NCI-H187 (cell line): Measurements from ENCODE around the gene LUZP1.
"Not testable (repeated sequence)": the region's sequence is repeated elsewhere in the genome, so short reads cannot be mapped to it uniquely, and the experiment has no call there.

ENCODE experiments used
- DNase-seq, 2 experiments: peaks; one replicate each; lab custom pipeline; 2025; lab: John Stamatoyannopoulos, UW

The LUZP1 gene

DNA sequence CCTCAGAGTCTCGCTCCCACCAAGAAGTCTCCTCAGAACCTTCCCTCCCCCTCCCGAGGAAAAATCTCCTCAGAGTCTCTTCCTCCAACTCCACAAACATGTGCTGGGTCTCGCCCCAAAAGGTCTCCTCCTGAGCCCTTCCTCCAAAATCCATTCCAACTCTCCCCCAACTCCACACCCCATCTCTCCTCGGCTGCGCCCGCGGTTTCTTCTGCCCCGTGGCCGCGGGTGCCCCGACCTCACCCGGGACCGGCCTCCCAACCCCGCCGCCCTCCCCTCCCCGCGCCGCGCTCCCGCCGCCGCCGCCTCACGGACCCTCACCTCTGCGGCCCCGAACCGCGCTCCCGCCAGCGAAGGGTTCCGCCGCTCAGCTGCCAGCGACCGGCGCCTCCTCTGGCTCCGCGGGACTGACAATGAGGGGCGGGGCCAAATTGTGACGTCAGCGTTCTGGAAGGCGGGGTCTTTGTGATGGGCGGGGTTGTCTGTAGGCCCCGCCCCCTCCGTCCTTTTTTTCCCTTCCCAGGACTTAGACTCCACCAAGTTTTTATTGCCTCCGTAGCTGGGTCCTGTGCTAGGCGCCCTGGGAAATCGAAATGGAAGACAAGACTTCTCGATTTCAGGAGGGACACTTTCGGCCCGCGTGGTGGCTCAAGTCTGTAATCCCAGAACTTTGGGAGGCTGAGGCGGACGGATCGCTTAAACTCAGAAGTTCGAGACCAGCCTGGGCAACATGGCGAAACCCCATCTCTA lies at the start of gene LUZP1:
Gene LUZP1, minus strand, starts transcription at position 412 of the 750 bp plus-strand sequence.
- DNase-seq: peak; percentile 53 to 68

DNA sequence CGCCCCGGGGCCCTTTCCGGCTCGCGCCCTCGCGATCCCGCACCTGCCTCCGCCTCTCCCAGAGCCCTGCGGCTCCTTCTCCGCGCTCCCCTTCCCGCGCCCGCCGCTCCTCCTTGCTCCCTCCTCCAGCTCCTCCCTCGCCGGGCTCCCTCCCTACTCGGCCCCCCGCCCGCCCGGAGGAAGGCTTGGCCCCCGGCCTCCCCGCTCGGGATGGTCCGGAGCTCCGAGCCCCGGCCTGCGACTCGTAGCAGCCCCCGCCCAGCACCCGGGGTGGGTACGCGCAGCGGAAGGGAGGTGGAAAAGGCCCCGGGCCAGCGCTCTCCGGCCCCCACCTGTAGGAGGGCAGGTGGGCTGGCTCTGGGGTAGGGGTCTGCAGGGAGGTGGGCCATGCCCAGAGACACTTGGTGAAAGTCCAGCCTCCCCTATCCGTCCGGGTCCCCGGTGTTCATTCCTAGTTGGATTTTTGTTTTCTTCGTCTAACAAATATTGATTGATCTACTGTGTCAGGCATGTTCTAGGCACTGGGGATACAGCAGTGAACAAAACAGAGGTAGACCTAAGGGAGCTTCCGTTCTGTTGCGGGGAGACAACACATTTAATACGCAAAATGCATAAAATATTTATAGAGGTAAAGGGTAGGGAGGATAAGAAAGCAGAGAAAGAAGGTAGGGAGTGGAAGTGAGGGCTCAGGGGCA lies 48.9 kb upstream of the LUZP1 start, which contains the start of gene HTR1D:
Gene HTR1D, minus strand, starts transcription at position 82 of the 695 bp plus-strand sequence. CDS start 23,283 bp downstream, outside the sequence.
- DNase-seq: no peak

DNA sequence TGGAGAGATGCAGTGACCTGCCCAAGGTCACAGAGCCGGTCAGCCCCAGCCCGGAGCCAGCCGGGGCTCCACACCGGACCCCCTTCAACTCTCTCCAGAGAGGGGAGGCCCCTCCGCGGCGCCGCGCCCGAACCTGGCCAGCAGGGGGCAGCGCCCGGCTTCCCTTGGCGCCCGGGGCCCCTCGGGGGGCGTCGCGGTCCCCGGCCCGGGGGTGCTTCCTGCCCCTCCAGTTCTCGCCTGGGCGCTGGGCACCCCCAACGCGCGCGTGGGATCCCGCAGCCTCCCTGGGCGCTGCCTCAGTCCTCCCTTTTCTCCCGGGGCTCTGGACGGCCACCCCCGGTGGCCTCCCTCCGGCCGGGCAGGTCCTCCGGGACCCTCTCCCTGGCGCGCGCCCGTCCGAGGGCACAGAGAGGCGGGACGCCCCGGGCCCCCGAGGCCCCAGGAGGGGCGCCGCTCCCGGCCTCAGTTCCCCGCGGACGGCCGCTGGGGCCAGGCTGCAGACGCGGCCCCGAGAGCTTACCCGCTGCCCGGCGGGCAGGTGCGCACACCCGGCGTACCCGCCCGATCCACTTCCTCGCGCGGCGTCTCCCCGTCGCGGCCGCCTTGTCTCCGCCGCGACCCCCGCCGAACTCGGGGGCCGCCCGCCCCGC lies 48.2 kb upstream of the LUZP1 start:
- DNase-seq: no peak

DNA sequence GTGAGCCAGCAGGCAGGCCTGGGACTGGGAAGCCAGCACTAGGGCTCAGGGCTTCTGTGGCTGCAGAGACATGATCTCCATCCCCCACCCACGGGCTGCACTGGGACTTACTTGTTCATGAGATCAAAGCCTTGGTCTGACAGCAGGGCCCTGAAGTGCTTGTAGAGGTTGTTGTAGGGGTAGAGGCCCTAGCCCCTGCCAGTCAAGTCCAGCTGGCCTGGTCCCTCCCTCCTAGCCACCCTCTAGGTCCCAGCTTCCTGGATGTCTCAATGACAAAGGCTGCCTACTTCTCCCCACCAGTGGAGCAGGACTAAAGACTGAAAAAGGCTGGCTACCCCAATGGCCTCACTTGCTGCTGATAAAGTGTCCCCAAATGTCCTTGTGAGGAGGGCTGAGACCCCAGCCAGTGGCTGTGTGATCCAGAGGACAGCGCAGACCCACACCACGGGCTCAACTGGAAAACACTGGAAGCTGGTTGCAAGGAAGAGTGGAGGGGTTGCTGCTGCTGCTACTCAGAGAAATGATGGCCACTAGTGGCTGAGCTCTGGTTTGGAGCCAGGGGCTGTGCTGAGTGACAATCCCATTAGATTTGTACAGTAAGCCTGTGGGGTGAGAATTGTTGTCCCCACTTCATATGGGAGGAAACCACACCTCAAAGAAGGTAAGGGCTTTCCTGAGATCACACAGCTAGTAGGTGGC lies 47.2 kb upstream of the LUZP1 start:
- no peak for DNase-seq

DNA sequence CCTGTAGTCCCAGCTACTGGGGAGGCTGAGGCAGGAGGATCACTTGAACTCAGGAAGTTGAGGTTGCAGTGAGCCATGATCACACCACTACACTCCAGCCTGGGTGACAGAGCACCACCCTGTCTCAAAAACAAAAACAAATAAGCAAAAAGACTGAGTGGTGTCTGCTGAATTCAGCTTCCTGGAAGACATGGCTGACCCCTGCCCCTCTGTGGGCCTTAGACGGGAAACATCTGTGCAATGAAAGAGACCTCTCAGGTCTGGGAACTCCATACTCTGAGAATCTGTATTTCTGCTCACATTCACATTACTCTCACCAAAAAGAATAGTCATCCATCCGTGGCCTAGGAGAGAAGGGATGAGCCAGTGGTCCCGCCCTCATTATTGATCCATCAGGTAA lies 46.6 kb upstream of the LUZP1 start:
- no peak for DNase-seq

DNA sequence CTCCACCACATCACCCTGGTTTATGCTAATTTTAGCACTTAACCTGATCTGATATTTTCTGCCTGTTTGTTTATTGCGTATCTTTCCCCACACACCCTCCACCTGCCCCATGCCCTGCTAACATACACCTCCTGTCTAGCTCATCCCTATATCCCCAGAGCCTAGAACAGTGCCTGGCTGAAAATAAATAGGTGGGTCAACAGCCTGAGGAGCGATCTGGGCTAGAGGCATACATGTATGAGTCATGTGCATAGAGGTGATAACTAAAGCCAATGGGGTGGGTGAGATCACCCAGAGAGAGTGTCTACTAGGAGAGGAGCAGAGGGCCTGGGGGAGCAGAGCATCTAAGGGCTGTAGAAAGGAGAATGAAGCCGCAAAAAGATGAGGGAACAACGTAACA lies 46.0 kb upstream of the LUZP1 start:
- no peak for DNase-seq

DNA sequence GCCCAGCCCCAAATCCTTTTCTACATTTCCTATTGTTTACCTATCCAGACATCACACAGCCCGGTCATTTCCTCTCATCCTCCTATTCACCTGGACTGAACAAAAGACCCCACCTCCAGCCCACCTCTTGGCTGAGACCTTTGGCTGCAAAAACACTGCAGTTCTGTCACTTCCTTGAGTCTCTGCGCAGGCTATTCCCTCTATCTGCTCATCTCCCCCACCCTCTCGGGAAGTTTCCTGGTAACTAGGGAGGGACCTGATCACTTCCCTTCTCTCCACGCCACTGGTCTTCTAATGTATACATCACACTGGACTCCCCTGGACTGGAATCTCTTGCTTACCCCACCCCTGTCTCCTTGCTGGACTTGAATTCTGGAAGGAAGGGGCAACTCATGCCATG lies 43.3 kb upstream of the LUZP1 start:
- no peak for DNase-seq

DNA sequence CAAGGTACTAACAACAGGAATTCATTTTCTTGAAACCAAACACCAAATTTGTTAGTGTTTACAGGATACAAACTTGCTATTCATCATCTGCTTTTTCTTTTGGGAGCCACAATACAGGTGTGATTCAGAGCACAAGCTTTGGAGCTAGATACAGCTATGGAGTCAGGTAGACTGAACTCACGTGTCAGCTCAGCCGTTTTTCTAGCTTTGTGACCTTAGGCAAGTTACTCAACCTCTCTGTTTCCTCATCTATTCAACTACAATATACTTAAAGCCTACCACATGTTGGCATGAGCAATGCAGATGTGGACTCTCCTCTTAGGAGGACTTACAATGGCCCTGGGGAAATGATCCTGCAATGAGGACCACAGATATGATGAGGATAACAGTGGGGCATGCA lies 42.3 kb upstream of the LUZP1 start:
- no peak for DNase-seq

DNA sequence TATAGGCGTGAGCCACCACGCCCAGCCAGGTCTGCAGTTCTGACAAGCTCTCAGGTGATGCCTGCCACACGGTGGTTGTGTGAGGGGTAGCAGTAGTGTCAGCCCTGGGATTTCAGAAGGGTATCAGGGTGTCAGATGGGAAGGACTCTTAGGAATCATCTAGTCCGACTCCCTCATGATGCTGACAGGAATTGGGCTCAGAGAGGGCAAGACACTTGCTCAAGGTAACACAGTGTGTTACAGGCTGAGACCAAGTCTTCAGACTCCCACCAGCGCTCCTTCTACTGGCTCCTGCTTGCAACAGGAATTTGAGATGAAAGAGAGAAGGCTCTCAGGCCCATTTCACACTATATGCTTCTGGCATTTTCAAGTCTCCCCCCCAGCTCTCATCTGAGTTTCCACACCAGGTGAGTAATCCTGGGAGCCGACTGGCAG lies 41.7 kb upstream of the LUZP1 start:
- DNase-seq: no peak

DNA sequence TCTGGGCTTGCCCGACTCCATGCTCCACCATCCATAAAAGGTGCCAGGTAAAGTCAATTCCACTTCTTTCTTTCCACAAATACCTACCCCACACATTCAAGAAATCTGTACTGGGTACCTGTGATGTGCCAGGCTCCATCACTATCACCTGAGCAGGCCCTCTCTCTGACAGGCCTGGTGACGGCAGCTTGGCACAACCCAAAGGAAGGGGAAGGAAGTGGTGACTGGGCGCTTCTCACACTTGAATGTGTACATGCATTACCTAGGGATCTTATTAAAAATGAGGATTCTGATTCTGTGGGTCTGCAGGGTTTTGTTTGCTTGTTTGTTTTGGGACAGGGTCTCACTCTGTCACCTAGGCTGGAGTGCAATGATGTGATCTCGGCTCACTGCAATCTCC lies 41.1 kb upstream of the LUZP1 start:
- no peak for DNase-seq

DNA sequence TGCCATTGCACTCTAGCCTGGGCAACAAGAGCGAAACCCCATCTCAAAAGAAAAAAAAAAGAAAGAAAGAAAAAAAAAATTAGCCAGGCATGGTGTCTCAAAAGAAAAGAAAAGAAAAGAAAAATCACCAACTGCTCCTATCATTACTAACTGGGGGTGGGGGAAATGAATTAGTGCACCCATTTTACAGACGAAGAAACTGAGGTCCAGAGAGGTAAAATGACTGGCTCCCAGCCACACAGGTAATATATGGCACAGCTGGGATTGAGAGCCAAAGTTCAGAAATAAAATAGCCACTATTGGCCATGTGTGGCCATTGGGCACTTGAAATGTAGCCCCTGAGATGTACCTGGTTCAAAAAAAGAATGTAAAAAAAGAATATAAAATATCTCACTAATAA lies 39.9 kb upstream of the LUZP1 start:
- DNase-seq: no peak

DNA sequence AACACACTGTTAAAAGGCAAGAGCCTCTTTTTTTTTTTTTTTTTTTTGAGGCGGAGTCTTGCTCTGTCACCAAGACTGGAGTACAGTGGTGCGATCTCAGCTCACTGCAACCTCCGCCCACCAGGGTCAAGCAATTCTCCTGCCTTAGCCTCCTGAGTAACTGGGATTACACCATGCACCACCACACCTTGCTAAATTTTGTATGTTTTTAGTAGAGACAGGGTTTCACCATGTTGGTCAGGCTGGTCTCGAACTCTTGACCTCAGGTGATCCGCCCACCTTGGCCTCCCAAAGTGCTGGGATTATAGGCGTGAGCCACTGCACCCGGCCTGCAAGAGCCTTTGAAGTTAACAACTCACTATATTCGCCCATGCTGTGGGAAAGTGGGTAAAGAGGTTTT lies 39.1 kb upstream of the LUZP1 start:
- not testable (repeated sequence) for DNase-seq

DNA sequence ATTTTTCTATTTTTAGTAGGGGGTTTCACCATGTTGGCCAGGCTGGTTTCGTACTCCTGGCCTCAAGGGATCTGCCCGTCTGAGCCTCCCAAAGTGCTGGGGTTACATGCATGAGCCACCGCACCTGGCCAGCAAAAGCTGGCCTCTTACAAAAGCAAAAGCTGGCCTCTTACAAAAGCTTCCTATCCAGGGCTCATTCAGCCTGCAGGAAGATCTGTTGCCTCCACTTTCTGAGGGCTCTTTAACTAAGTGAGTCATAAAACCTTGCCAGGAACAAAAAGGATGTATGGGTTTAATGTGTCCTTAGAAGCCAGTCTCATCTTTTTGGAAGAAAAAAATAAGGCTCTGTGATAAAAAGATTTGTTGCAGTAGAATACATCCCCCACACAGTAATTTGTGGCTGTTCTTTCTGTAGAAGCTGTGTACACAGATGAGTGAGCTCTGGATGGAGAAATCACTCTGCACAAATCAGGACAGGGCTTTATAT lies 33.6 kb upstream of the LUZP1 start:
- DNase-seq: peak in 1 of 2 experiments; percentile 59

DNA sequence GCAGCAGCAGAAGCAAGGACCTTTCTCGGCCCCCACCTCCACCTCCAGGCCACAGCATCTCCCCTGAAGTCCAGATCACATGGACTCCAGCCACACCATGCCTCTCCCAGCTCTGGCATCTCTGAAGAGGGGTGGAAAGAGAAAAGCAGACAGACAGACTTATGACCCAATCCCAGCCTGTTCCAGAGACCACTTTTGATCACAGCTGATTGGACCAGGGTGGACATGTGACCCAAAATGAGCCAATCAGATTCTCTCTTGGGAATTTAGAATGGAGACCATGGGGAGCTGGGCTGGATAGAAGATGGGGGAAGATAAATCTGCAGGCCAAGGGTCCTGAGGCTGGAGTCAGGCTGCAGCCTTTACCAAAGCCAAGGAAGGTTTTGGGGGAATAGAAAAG lies 32.2 kb upstream of the LUZP1 start:
- no peak for DNase-seq

DNA sequence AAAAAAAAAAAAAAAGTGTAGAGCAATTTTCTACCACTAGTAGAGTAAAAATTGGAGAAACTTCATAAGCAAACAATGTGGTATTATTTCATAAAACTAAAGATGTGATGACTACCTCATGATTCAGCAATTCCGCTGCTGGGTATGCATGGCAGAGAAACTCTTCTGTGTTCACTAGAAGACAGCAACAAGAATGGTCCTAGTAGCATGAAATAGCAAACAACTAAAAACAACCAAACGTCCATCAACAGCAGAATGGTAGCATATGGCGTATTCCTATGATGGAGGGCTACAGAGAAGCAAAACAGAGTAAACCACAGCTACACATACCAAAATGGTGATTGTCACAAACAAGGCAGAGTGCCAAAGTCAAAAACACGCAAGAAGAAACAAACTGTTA lies 29.7 kb upstream of the LUZP1 start:
- no peak for DNase-seq

DNA sequence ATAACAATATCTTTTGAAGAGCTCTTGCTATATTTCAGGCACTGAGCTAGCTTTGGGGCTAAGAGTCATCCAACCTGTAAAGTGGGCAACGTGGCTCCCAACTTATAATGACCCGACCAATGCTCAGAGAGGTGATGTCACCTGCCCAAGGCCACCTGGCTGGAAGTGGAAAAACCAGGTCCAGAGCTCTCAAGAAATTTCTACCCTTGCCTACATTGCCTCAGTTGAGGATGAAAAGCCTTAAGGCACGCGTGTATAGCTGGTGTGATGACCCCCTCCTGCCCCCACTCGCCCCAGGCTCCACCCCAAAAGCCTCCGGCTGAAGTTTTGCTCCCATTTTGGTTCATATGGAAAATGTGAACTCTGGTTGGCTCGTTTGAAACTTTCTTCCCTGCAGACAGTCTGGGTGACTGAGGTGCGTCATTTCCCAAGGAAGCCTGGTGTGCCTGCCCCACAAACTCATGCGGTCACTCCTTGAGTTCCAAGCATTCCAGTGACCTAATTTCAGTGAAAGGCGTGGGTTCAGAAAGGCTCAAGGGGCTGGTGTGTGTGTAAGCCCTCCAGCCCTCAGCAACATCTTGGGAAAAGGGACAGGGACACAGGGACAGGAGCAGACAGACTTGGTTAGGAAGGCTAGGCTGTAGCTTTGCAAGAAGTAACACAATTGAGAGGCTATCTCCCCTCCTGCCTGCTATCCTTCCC lies 28.1 kb upstream of the LUZP1 start:
- DNase-seq: no peak

DNA sequence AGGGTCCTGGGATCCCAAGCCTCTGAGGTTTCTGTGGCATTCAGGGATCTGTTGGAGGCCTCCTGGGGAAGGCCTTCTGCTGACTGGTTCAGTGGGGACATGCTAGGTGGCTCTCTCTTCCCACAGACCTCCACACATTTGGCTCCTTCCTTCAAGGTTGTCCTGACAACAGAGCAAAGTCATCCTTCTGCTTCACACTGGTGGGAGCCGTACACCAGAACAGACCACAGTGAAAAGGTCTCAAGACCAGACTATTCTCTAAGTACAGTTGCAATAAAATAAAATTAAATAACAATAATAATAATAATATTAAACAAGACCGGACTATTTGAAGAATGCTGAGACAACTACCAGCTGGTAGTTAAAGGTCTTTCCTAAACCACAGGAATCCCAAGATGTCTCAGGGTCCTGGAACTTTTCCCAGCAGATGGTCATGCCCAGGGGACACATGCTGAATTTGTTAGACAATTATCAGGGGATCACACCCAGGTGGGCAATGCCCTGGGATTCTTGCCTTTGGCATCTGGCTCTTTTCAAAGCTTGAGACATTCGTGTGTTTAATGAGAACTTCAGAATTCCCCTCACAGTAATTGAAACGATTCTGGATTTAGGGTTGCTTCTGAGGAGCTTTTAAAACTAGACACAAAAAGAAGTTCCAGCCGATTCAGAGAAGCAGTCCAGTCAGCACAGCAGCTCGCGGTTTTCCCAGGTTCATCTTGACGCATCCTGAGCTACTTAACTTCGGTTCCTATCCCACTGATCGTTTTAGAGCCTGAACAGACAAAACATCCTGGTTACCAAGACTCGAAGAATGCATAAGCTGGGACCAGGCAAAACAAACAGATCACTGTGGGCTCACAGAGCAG lies 25.7 kb upstream of the LUZP1 start:
- DNase-seq: no peak

DNA sequence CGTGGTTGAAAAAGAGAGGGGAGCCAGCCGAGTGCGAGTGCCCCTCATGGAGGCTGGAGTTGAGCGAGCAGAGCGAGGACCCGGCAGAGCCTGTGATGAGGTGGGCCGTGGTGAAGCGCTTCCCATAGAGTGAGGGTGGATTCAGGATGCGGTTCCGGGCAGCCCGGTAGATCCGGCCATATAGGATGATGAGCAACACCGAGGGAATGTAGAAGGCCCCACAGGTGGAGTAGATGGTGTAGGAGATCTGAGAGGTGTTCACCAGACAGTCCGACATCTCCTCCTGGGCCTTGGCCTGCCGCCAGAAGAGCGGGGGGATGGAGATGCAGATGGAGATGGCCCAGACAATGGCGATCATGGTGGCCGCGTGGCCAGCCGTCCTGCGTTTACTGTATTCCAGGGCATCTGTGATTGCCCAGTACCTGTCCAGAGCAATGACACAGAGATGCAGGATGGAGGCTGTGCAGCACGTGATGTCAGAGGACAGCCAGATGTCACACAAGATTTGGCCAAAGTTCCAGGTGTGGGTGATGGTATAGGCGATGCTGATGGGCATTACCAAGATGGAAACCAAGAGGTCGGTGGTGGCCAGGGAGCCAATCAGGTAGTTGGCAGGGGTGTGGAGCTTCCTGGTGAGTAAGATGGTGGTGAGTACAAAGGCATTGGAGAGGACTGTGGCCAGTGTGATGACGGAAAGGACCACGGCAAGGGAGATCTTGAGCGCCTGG lies 24.9 kb upstream of the LUZP1 start:
- DNase-seq: no peak

DNA sequence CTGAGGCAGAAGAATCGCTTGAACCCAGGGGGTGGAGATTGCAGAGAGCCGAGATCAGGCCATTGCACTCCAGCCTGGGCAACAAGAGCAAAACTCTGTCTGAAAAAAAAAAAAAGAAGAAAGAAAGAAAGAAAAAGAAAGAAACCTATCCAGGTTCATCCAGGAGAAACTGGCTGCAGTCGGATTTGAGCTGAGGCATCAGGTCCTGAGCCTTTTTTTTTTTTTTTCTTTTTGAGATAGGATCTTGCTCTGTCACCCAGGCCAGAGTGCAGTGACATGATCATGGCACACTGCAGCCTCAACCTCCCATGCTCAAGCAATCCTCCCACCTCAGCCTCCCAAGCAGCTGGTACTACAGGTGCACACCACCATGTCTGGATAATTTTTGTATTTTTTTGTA lies 22.5 kb upstream of the LUZP1 start:
- no peak for DNase-seq

DNA sequence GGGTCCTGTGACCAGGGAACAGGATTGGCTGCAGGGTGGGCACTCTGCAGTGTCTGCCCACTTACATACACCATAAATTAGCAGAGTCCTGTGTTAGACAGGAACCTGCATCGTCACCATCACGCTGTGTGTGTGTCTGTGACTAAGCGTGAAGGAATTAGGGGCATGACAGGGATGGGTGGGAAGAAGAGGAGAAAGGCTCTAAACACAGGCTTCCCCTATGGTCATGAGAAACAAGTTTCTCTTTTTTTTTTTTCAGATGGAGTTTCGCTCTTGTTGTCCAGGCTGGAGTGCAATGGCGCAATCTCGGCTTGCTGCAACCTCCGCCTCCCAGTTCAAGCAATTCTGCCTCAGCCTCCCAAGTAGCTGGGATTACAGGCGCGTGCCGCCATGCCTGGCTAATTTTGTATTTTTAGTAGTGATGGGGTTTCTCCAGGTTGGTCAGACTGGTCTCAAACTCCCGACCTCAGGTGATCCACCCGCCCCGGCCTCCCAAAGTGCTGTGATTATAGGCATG lies 20.3 kb upstream of the LUZP1 start:
- DNase-seq: not testable (repeated sequence)
